Neural progenitor cell (in vitro differentiated cells): ENCODE results near the gene CFAP52. TPM values are rescaled to one million over a fixed set of nuclear protein-coding genes. Genes with fewer than 3 reads are reported as not detected.
A peak's percentile ranks its signal among the peaks of the same experiment; 100 is the strongest.

Source experiments
- DNase-seq: peaks from one replicate; pipeline ENCODE4 v3.0.0-alpha.2; 2016; ENCODE audit warnings: low spot score
- H2AFZ ChIP-seq: fragments of 200-600 bp; sonication (generic); replicated peaks from 2 replicates; pipeline ENCODE4 v1.6.1; 2016; ENCODE audit warnings: antibody characterized with exemption
- H3F3A ChIP-seq: fragments of 200-600 bp; sonication (generic); 2 replicates; pipeline ENCODE4 v1.6.1; 2016; ENCODE audit warnings: antibody characterized with exemption, low read depth
- H3K27ac ChIP-seq: fragments of 200-600 bp; sonication (generic); 2 replicates; pipeline ENCODE4 v1.5.1; 2016; ENCODE audit warnings: mild to moderate bottlenecking
- H3K27me3 ChIP-seq: fragments of 200-600 bp; sonication (generic); 2 replicates; pipeline ENCODE4 v1.6.1; 2016; ENCODE audit warnings: mild to moderate bottlenecking, moderate library complexity
- H3K36me3 ChIP-seq: fragments of 200-600 bp; sonication (generic); 2 replicates; pipeline ENCODE4 v1.5.1; 2016
- H3K4me1 ChIP-seq: fragments of 200-600 bp; sonication (generic); 2 replicates; pipeline ENCODE4 v1.6.1; 2016; ENCODE audit warnings: mixed run types
- H3K4me2 ChIP-seq: fragments of 200-600 bp; sonication (generic); 2 replicates; pipeline ENCODE4 v1.6.1; 2016
- H3K4me3 ChIP-seq: fragments of 200-600 bp; sonication (generic); 2 replicates; pipeline ENCODE4 v1.5.1; 2016
- H3K79me2 ChIP-seq: fragments of 200-600 bp; sonication (generic); 2 replicates; pipeline ENCODE4 v1.6.1; 2016; ENCODE audit warnings: low read depth
- H3K9ac ChIP-seq: fragments of 200-600 bp; sonication (generic); 2 replicates; pipeline ENCODE4 v1.6.1; 2016
- H3K9me3 ChIP-seq: fragments of 200-600 bp; sonication (generic); 2 replicates; pipeline ENCODE4 v1.5.1; 2016; ENCODE audit warnings: low read depth
- H4K20me1 ChIP-seq: fragments of 200-600 bp; sonication (generic); 2 replicates; pipeline ENCODE4 v1.6.1; 2016; ENCODE audit warnings: low read depth
- H3K27ac Mint-ChIP-seq: 3 replicates; pipeline ENCODE4 v1.8.0; 2021; ENCODE audit warnings: mixed read lengths
- H3K27me3 Mint-ChIP-seq: 2 replicates; pipeline ENCODE4 v1.8.0; 2022; ENCODE audit warnings: low read depth, mild to moderate bottlenecking, inconsistent platforms, moderate library complexity, mixed read lengths; ENCODE audit not compliant: insufficient read depth
- H3K36me3 Mint-ChIP-seq: 3 replicates; pipeline ENCODE4 v1.8.0; 2021; ENCODE audit warnings: mixed read lengths
- H3K4me1 Mint-ChIP-seq: 3 replicates; pipeline ENCODE4 v1.8.0; 2021; ENCODE audit warnings: mixed read lengths
- H3K4me3 Mint-ChIP-seq: 3 replicates; pipeline ENCODE4 v1.8.0; 2021; ENCODE audit warnings: mild to moderate bottlenecking, moderate library complexity, mixed read lengths
- H3K9me3 Mint-ChIP-seq: 3 replicates; pipeline ENCODE4 v1.8.0; 2020; ENCODE audit warnings: mixed read lengths
- EZH2 ChIP-seq: fragments of 200-600 bp; sonication (generic); IDR thresholded peaks from 2 replicates; pipeline ENCODE4 v1.6.1; 2017; ENCODE audit warnings: antibody characterized with exemption, mild to moderate bottlenecking, moderate library complexity
- EZH2phosphoT487 ChIP-seq: fragments of 200-600 bp; sonication (generic); IDR thresholded peaks from 2 replicates; pipeline ENCODE4 v1.6.1; 2017; ENCODE audit warnings: antibody characterized with exemption
- total RNA-seq: library from RNA; depleted of rRNA; stranded (reverse); fragments of >200 nt; gene quantifications from 2 replicates; pipeline ENCODE4 v1.2.3, GENCODE V29; 2015; ENCODE audit warnings: low replicate concordance
- TF ChIP-seq, protein P1 (sequence below): fragments of 200-600 bp; sonication (generic); IDR thresholded peaks from 2 replicates; pipeline ENCODE4 v1.5.1; 2017; ENCODE audit warnings: antibody characterized with exemption, mild to moderate bottlenecking

CFAP52 gene
- total RNA-seq, 1 donor from 2014 or later = not detected

- Histone ChIP-seq H3K79me2 (no peaks in the 10 kb centered on the region), H4K20me1 (no peaks in the 10 kb centered on the region), H3K36me3 (no peaks in the 10 kb centered on the region), H3K27ac (no peak overlapping the region), H3K4me3 (no peak overlapping the region), H2AFZ (no peak overlapping the region), H3K4me1 (peaks cover 6% of the 10 kb centered on the region), H3F3A (peaks cover 6% of the 10 kb centered on the region), H3K9ac (no peak overlapping the region), H3K27me3 (no peaks in the 10 kb centered on the region), H3K4me2 (no peak overlapping the region), H3K9me3 (no peaks in the 10 kb centered on the region)
- peaks cover 2% of the 10 kb centered on the region for H3K27me3 Mint-ChIP-seq
- no peaks in the 10 kb centered on the region for H3K9me3 Mint-ChIP-seq
- peaks cover 4% of the 10 kb centered on the region for H3K4me1 Mint-ChIP-seq
- peaks cover 13% of the 10 kb centered on the region for H3K36me3 Mint-ChIP-seq
- peak overlapping the region; percentile 25 for H3K27ac Mint-ChIP-seq
- peak; percentile 8 for DNase-seq
- TF ChIP-seq EZH2 (no peak), EZH2phosphoT487 (no peak)
- TF ChIP-seq, protein P1, sequence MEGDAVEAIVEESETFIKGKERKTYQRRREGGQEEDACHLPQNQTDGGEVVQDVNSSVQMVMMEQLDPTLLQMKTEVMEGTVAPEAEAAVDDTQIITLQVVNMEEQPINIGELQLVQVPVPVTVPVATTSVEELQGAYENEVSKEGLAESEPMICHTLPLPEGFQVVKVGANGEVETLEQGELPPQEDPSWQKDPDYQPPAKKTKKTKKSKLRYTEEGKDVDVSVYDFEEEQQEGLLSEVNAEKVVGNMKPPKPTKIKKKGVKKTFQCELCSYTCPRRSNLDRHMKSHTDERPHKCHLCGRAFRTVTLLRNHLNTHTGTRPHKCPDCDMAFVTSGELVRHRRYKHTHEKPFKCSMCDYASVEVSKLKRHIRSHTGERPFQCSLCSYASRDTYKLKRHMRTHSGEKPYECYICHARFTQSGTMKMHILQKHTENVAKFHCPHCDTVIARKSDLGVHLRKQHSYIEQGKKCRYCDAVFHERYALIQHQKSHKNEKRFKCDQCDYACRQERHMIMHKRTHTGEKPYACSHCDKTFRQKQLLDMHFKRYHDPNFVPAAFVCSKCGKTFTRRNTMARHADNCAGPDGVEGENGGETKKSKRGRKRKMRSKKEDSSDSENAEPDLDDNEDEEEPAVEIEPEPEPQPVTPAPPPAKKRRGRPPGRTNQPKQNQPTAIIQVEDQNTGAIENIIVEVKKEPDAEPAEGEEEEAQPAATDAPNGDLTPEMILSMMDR = no peak
- H3K4me3 Mint-ChIP-seq = no peak overlapping the region
These were observed 32.2 kb upstream of the CFAP52 start for GRCh38 chr17:9544221-9544620.

DNA sequence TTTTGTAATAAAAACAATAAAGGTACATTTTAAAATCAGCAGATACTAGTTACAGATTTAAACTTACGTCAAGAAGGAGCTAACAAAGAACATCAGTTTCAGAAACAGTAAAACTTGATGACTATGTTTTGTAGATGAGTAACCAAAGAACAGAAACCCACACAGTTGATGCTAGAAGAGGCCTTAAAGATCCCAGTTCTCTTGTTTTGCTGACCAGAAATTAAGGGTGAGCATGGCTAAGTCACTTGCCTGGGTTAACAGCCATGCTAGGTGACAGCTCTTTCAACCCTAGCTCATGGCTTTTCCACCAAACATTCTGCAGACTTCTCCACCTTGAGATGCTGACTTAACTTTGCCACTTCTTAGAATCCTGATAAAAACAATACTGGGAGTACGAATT is 27.2 kb upstream of the CFAP52 start:
- Histone ChIP-seq H3K27me3 (no peaks in the 10 kb centered on the region), H3K27ac (no peak overlapping the region), H3K9ac (no peak overlapping the region), H4K20me1 (no peaks in the 10 kb centered on the region), H3K4me3 (no peak overlapping the region), H3K4me2 (no peak overlapping the region), H3K4me1 (no peaks in the 10 kb centered on the region), H3F3A (no peaks in the 10 kb centered on the region), H3K79me2 (no peaks in the 10 kb centered on the region), H3K9me3 (no peaks in the 10 kb centered on the region), H2AFZ (no peak overlapping the region), H3K36me3 (no peaks in the 10 kb centered on the region)
- Mint-ChIP-seq H3K27ac (no peak overlapping the region), H3K9me3 (no peaks in the 10 kb centered on the region), H3K27me3 (peaks cover 2% of the 10 kb centered on the region), H3K36me3 (peaks cover 4% of the 10 kb centered on the region), H3K4me3 (no peak overlapping the region), H3K4me1 (peaks cover 4% of the 10 kb centered on the region)
- no peak for TF ChIP-seq EZH2
- TF ChIP-seq, protein P1 = no peak
- no peak for TF ChIP-seq EZH2phosphoT487
- no peak for DNase-seq

GRCh38 chr17:9553181-9553580 is 23.3 kb upstream of the CFAP52 start:
- Histone ChIP-seq H2AFZ (no peak overlapping the region), H3K27ac (no peak overlapping the region), H3K4me1 (no peaks in the 10 kb centered on the region), H3K27me3 (no peaks in the 10 kb centered on the region), H3K36me3 (no peaks in the 10 kb centered on the region), H3K79me2 (no peaks in the 10 kb centered on the region), H3K4me3 (no peak overlapping the region), H4K20me1 (no peaks in the 10 kb centered on the region), H3K9me3 (no peaks in the 10 kb centered on the region), H3K9ac (no peak overlapping the region), H3F3A (no peaks in the 10 kb centered on the region), H3K4me2 (no peak overlapping the region)
- no peak for DNase-seq
- Mint-ChIP-seq H3K27me3 (no peaks in the 10 kb centered on the region), H3K4me3 (no peak overlapping the region), H3K36me3 (no peaks in the 10 kb centered on the region), H3K4me1 (no peaks in the 10 kb centered on the region), H3K9me3 (no peaks in the 10 kb centered on the region), H3K27ac (no peak overlapping the region)
- no peak for TF ChIP-seq EZH2phosphoT487
- TF ChIP-seq, protein P1 = no peak
- TF ChIP-seq EZH2 = no peak
